OCI-LY7 (cell line): ENCODE measurements around the gene C1orf105. TPM values are rescaled to one million over a fixed set of nuclear protein-coding genes. Genes with fewer than 3 reads are reported as not detected.

Experiments used
- BruUV-seq: library from RNA; stranded (reverse); fragments of 400-500 nt; replicated peaks from 2 replicates; lab custom pipeline; 2021; lab: Mats Ljungman, UMichigan
- CTCF ChIA-PET: fragments of 300-600 bp; sonication (Branson Sonifier 250); formaldehyde crosslinking; loops from one replicate; lab custom pipeline; 2022; ENCODE audit warnings: antibody characterized with exemption; ENCODE audit not compliant: unreplicated experiment; lab: Charles Lee
- POLR2A ChIA-PET: fragments of 300-600 bp; sonication (Branson Sonifier 250); formaldehyde crosslinking; loops from one replicate; lab custom pipeline; 2022; ENCODE audit warnings: antibody characterized with exemption; lab: Charles Lee
- DNase-seq: peaks from one replicate; pipeline ENCODE4 v3.0.0-alpha.2; 2015; ENCODE audit warnings: low spot score
- H2AFZ ChIP-seq: fragments of 200-600 bp; sonication (generic), shearing (Covaris generic); 2 replicates; pipeline ENCODE4 v1.6.1; 2014; ENCODE audit warnings: mild to moderate bottlenecking, antibody characterized with exemption, low read length, moderate library complexity
- H3K27ac ChIP-seq: fragments of 200-600 bp; sonication (generic); 2 replicates; pipeline ENCODE4 v1.5.1; 2014; ENCODE audit warnings: mixed run types, low read depth, mild to moderate bottlenecking, moderate library complexity, low read length, inconsistent platforms; ENCODE audit not compliant: poor library complexity, severe bottlenecking
- H3K36me3 ChIP-seq: fragments of 200-600 bp; sonication (generic); 2 replicates; pipeline ENCODE4 v1.6.1; 2014; ENCODE audit warnings: mild to moderate bottlenecking, antibody characterized with exemption, low read length, moderate library complexity, mixed read lengths; ENCODE audit not compliant: insufficient read depth
- H3K4me1 ChIP-seq: fragments of 200-600 bp; sonication (generic); 2 replicates; pipeline ENCODE4 v1.5.1; 2014; ENCODE audit warnings: mild to moderate bottlenecking, low read length; ENCODE audit not compliant: insufficient read depth, poor library complexity, severe bottlenecking
- H3K4me2 ChIP-seq: fragments of 200-600 bp; sonication (generic); 2 replicates; pipeline ENCODE4 v1.6.1; 2014; ENCODE audit warnings: mild to moderate bottlenecking, low read length
- H3K4me3 ChIP-seq: fragments of 200-600 bp; sonication (generic); 2 replicates; pipeline ENCODE4 v1.5.1; 2014; ENCODE audit warnings: mild to moderate bottlenecking, low read depth, low read length; ENCODE audit not compliant: poor library complexity, severe bottlenecking
- H3K79me2 ChIP-seq: fragments of 200-600 bp; sonication (generic); 2 replicates; pipeline ENCODE4 v1.6.1; 2016; ENCODE audit warnings: low read depth, mild to moderate bottlenecking, low read length, moderate library complexity, mixed read lengths; ENCODE audit not compliant: insufficient read depth
- H3K9me2 ChIP-seq: fragments of 200-600 bp; sonication (generic); 2 replicates; pipeline ENCODE4 v1.6.1; 2016; ENCODE audit warnings: mild to moderate bottlenecking, low read length, mixed read lengths; ENCODE audit not compliant: insufficient read depth
- H3K9me3 ChIP-seq: fragments of 200-600 bp; sonication (generic); 2 replicates; pipeline ENCODE4 v1.6.1; 2014; ENCODE audit warnings: mild to moderate bottlenecking, mixed run types, low read length, mixed read lengths
- H4K20me1 ChIP-seq: fragments of 200-600 bp; sonication (generic); 2 replicates; pipeline ENCODE4 v1.6.1; 2014; ENCODE audit warnings: mild to moderate bottlenecking, antibody characterized with exemption, low read length, moderate library complexity, mixed read lengths; ENCODE audit not compliant: insufficient read depth
- EZH2phosphoT487 ChIP-seq: fragments of 200-600 bp; sonication (generic); IDR thresholded peaks from 2 replicates; pipeline ENCODE4 v1.6.1; 2018; ENCODE audit warnings: low read depth, borderline replicate concordance, mild to moderate bottlenecking, mixed run types, antibody characterized with exemption, low read length, moderate library complexity, mixed read lengths
- intact Hi-C: fragments of 100-400 bp; cut with micrococcal nuclease; formaldehyde crosslinking; loops from one replicate; pipeline ENCODE4 v1.10.0; 2022; ENCODE audit not compliant: unreplicated experiment
- total RNA-seq, 2 experiments: library from RNA; depleted of rRNA in 1 of 2; stranded (reverse); fragments of >200 nt in 1 of 2; shearing (Covaris generic) in 1 of 2; gene quantifications; 2 replicates each; pipeline ENCODE4 v1.2.3, GENCODE V29; 2014 to 2022
- TF ChIP-seq, protein P1 (sequence below): fragments of 200-600 bp; sonication (generic); conservative IDR thresholded peaks from 2 replicates; pipeline ENCODE4 v1.5.1; 2014; ENCODE audit warnings: mild to moderate bottlenecking, antibody characterized with exemption, low read length, moderate library complexity, mixed read lengths

C1orf105 gene
- total RNA-seq, 2 experiments from 2014 or later = not detected

DNA sequence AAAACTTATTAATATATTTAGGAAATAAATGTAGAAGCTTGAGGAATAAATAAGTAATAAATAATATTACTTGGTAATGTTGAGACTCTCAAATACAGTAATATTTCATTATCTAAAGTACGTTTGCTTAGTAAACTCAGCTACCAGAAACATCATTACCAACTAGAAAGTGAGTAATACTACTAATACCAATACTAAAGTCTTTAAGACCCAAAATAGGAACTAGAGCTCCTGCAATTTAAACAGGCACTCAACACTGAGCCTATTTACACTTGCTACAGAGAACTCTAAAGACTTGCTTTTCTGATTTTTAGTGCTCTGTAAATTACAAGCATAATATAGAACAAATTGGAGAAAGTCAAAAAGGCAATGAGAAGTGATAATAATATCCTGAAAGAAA lies 13.5 kb upstream of the C1orf105 start:
- intact Hi-C loops = no loop called here
- Histone ChIP-seq H3K36me3 (no peaks in the 10 kb centered on the region), H3K4me1 (no peaks in the 10 kb centered on the region), H3K9me2 (0 out of 2 replicates have a peak, but pooled peaks cover 4% of the 10 kb centered on the region), H4K20me1 (no peaks in the 10 kb centered on the region), H3K4me2 (no peak overlapping the region), H2AFZ (no peak overlapping the region), H3K9me3 (no peaks in the 10 kb centered on the region), H3K27ac (no peak overlapping the region), H3K4me3 (no peak overlapping the region), H3K79me2 (no peaks in the 10 kb centered on the region)
- ChIA-PET POLR2A (interaction anchor here (1.0 kb wide), 1 partner anchor 10 kb away, joined by 3 read pairs; no protein-coding TSS in a partner anchor), CTCF (no interaction called here)
- no TSS peak for BruUV-seq
- no peak for DNase-seq
- no peak for TF ChIP-seq EZH2phosphoT487
- TF ChIP-seq, protein P1, sequence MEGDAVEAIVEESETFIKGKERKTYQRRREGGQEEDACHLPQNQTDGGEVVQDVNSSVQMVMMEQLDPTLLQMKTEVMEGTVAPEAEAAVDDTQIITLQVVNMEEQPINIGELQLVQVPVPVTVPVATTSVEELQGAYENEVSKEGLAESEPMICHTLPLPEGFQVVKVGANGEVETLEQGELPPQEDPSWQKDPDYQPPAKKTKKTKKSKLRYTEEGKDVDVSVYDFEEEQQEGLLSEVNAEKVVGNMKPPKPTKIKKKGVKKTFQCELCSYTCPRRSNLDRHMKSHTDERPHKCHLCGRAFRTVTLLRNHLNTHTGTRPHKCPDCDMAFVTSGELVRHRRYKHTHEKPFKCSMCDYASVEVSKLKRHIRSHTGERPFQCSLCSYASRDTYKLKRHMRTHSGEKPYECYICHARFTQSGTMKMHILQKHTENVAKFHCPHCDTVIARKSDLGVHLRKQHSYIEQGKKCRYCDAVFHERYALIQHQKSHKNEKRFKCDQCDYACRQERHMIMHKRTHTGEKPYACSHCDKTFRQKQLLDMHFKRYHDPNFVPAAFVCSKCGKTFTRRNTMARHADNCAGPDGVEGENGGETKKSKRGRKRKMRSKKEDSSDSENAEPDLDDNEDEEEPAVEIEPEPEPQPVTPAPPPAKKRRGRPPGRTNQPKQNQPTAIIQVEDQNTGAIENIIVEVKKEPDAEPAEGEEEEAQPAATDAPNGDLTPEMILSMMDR = no peak

DNA sequence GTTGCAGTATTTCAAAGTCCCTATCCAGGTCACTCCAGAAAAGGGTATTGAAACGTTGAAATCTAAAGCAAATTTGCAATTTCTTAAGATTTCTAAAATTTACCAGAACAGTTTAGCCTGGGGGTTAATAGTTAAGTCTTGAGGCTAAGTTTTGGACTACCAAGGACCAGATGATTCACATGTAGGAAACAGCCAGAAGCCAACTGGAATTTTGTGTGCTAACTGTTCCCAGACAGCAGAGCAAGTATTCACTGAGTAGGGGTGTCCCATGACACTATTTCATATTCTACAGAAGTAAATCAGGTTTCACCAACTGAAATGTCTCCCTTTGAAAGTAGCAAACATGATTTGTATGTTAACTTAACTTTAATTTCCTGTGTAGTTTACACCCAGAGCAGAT lies 11.5 kb upstream of the C1orf105 start:
- intact Hi-C loops = no loop called here
- no TSS peak for BruUV-seq
- Histone ChIP-seq H3K27ac (no peak overlapping the region), H3K9me2 (peaks cover 4% of the 10 kb centered on the region; the same call in 1 of the 2 replicates), H3K4me3 (no peak overlapping the region), H3K4me2 (no peak overlapping the region), H3K4me1 (no peaks in the 10 kb centered on the region), H2AFZ (no peak overlapping the region), H3K9me3 (no peaks in the 10 kb centered on the region), H4K20me1 (no peaks in the 10 kb centered on the region), H3K36me3 (no peaks in the 10 kb centered on the region), H3K79me2 (no peaks in the 10 kb centered on the region)
- ChIA-PET CTCF (no interaction called here), POLR2A (no interaction called here)
- TF ChIP-seq, protein P1 = no peak
- no peak for TF ChIP-seq EZH2phosphoT487
- no peak for DNase-seq

DNA sequence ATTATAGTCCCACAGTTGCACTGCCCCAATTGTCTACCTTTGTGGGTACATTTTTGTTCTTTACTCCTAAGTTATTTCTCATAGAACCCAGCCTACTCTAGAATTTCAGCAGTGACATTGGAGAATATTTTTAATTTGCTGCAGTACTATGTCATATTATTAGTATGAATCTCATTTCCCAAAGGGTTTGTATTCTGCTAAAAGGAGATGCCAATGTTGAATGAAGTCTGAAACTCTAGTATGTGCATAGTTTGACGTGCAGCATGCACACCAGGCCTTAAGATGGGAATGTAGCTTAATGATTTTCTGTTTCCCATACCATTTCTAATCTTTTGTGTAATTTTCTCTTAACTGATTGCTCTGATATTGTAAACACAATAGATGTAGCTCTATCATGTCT lies 10.5 kb upstream of the C1orf105 start:
- CTCF ChIA-PET = no interaction called here
- no peak for DNase-seq
- Histone ChIP-seq H3K79me2 (no peaks in the 10 kb centered on the region), H3K4me1 (no peaks in the 10 kb centered on the region), H3K4me3 (no peak overlapping the region), H3K27ac (no peak overlapping the region), H3K4me2 (no peak overlapping the region), H3K9me3 (no peaks in the 10 kb centered on the region), H3K36me3 (no peaks in the 10 kb centered on the region), H4K20me1 (no peaks in the 10 kb centered on the region), H2AFZ (no peak overlapping the region), H3K9me2 (peaks cover 4% of the 10 kb centered on the region; the same call in 1 of the 2 replicates)
- POLR2A ChIA-PET = no interaction called here
- TF ChIP-seq EZH2phosphoT487 = no peak
- TF ChIP-seq, protein P1 = no peak
- no TSS peak for BruUV-seq
- intact Hi-C loops = no loop called here
